GM18526 (cell line): ENCODE data around the gene KRT14.

Experiments
- POLR2A ChIP-seq: IDR thresholded peaks from 3 replicates; pipeline ENCODE4 v1.6.1; 2011; ENCODE audit not compliant: insufficient read length; ENCODE audit errors: extremely low read depth

KRT14 gene

DNA sequence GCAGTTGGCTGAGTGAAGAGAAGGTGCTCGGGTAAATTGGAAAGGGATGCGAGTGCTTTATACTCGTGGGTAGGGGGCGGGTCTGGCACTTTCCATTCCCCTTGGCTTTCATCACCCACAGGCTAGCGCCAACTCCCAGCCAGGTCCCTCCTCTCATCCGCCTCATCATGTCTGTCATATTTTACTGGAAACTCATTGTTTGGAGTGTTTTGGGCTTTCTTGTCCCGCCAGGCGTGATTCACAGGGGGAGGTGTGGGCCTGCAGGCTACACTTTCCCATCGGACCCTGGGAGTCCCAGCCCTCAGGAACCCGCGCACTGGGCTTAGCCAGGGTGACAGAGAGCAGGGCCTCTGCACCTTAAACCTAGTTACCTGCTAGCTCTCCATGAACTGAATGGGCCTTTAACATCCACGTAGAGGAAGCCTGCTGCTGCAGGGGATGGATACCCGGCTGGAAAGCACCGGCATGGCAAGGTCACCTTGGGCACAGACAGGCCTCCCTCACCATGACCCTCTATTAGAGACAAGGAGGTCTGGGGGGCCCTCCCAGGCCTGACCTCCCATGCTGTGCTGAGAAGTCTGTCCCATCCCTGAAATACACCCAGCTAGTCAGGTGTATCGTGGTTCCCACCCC is at the start of gene KRT14:
KRT14 (minus strand) TSS at position 33 of the 633 bp plus-strand sequence. CDS start 61 bp downstream, outside the sequence.
- no peak for TF ChIP-seq POLR2A

GRCh38 chr17:41635121-41636097 is 48.7 kb upstream of the KRT14 start:
- TF ChIP-seq POLR2A: no peak

DNA sequence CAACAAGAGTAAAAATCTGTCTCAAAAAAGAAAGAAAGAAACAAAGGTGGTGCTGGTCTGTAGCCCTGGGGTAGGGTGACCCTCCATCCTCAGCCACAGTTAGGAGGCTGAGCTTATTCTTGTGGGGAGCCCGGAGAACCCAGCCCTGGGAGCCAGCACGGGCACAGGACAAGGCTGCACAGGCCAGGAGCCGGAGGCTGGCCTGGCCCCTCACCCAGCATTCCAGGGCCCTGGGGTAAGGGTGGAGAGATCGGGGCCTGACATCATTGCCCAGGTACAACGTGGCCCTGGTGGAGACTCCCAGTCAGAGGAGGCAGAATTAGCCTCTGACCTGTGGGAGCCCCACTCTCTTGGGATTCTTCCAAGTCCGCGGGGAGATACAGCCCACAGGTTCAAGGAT is 47.9 kb upstream of the KRT14 start:
- TF ChIP-seq POLR2A: no peak

DNA sequence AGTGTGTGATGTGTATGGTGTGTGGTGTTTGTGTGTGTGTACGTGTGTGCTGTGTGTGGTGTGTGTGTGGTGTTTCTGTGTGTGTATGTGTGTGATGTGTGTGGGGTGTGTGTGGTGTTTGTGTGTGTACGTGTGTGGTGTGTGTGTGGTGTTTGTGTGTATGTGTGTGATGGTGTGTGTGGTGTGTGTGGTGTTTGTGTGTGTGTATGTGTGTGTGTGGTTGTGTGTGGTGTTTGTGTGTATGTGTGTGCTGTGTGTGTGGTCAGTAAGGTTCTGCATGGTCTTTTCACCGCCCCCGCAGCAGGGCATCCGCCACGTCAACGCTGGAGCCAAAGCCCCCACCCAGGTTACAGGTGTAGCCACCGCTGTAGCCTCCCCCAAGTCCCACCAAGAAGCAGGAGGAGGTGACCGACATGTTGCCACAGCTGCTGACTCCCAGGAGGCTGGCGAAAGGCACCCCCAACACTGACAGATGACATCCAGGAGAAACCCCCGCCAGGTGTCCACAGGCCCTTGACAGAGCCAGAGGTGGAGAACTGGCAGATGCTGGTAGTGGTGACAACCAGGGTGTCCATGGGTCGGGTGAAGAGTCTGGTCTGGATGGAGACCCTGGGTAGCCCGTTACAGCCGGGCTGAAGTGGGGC is 47.0 kb upstream of the KRT14 start:
- TF ChIP-seq POLR2A: no peak

- no peak for TF ChIP-seq POLR2A
Observed at GRCh38 chr17:41632482-41633105, 45.9 kb upstream of the KRT14 start.

GRCh38 chr17:41631898-41632285 is 45.2 kb upstream of the KRT14 start:
- no peak for TF ChIP-seq POLR2A

DNA sequence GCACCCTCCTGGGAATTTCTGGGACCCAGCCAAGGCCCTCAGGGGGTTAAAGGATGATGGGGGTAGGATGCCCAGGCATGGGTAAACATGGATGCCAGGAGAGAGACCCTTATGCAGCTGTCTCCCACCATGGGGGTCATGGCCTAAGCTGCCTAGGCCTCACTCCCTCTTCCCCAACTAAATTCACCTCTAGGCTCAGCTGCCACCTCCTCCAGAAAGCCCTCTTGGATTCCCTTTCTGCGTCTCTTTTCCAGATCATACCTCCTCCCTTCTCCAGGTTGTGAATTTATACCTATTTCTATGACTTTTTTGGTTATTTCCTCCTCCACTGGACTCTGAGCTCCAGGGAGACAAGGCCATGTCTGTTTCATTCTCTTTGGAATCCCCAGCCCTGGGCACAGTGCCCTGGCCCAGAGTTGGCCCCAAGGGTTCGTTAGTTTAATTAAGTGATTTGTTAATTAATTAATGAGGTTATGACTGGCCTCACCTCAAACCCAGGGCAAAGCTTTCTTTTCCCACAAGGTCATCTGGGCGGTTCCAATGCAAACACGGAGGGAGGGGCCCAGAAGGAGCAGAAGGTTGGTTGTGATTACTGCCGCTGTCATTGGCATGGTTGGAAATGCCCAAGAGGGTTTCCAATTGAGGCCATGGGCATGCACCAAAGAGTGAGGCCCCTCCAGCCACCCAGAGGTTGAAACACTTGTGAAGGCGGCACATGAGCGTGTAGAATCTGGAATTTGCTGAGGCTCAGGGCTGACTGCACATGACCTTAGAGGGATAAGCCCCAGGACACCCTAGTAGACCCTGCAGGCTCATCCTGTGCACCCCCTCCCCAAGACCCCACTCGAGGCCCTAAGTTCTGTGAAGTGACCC is 44.6 kb upstream of the KRT14 start:
- no peak for TF ChIP-seq POLR2A

DNA sequence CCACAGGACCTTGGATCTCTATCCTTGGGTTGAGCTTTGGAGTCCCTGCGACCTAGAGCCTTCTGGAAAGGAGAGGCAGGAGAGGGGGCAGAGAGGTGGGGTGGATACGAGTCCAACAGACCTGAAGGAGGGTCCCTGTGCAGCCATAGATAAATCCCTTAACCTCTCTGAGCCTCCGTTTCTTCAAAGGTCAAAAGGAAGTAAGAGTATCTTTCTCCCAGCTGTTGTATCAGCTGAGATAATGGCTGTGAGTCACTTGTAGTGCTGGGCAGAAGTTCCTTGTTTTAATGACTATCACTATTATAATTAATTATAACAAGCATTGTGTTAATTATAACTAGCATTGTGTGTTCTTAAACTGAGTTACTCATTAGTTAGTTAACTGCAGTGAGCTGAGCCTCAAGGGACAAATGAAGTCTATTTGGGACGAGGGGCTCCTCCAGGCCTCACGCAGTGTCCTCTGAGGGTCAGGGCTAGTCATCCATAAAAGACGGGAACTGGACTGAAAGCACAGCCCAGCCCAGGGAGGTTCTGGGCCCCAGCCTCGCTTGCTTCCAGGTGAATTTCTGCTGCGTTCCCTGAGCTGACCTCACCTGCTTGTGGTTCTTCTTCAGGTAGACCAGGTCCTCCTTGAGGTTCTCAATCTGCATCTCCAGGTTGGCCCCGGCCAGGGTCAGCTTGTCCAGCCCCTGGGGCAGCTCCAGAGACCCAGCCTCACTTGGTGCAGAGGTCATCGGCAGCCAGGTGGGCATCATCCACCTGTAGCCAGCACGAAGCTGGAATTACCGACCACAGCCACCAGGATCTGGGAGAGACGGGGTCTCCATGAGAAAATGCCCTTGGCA is 43.4 kb upstream of the KRT14 start:
- no peak for TF ChIP-seq POLR2A

DNA sequence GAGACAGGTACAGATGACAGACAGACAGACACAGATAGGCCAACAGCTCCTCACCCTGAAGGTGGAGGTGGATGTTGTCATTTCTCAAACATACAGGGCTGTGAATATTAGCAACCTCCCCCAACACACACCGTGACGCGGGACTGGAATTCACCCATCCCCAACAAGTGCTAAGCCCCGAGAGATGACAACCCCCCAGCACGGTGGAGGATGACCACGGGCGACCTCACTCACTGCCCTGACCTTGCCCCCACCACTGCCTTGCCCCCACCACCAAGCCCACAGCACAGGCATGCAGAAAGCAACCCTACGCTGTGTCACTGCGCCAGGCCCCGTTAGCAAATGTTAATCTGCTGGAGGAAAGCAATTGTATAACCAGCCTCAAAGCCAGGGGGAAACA is 42.6 kb upstream of the KRT14 start:
- no peak for TF ChIP-seq POLR2A

DNA sequence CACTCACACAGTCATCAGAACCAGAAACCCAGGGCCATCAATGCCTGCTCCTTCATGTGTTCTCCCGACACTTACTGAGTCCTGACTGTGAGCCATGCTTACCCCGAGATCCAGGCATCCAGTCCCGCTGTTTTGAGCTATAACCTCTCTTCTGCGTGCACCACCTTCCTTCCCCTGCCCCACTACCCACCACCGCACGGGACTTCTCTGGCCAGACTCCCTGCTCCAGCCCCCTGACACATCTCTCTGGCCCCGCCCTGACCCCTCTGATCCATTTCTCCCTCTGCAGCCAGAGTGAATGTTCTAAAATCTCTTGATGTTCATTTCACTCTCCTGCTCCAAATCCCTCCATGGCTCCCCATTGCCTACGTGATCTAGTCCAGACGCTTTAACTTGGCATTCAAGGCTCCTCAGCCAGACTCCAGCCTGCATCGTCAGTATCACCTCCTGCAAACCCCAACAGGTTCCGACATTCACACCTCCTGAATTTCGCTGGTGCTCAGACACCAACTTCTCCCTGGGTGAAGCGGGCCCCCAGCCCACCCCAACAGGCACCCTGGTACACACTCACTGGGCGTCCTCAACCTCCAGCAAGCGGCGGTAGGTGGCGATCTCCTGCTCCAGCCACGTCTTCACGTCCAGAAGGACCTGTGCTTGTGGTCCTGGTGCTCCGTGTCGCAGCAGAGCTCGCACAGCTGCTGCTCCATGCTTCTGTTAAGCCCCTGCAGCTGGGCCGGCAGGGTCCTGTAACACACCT is 40.8 kb upstream of the KRT14 start:
- no peak for TF ChIP-seq POLR2A

GRCh38 chr17:41625602-41626001 is 38.9 kb upstream of the KRT14 start:
- no peak for TF ChIP-seq POLR2A

GRCh38 chr17:41624208-41625101 is 37.8 kb upstream of the KRT14 start, which contains the start of gene KRT17:
TSS of gene KRT17 (minus strand) at chr17:41624575. CDS start at chr17:41624509, 66 bp downstream.
- TF ChIP-seq POLR2A: no peak
